Thyroid gland (tissue), 4 donors: ENCODE results near the gene MN1. TPM values are rescaled to one million over a fixed set of nuclear protein-coding genes. Genes with fewer than 3 reads are reported as not detected.
A peak's percentile ranks its signal among the peaks of the same experiment; 100 is the strongest.

Experiments used
- DNase-seq, 2 donors: peaks; one replicate each; pipeline ENCODE4 v3.0.0-alpha.2; 2019
- H3K27ac ChIP-seq, 3 donors: fragments of 200-600 bp; sonication (generic); 1 replicate in 2 of 3; 2 replicates in 1 of 3; pipeline ENCODE4 v1.5.1; 2016 to 2019; ENCODE audit warnings: mild to moderate bottlenecking in 1 of 3, moderate library complexity in 1 of 3
- H3K27me3 ChIP-seq: fragments of 200-600 bp; sonication (generic); one replicate; pipeline ENCODE4 v1.5.1; 2019
- H3K36me3 ChIP-seq, 2 donors: fragments of 200-600 bp; sonication (generic); one replicate each; pipeline ENCODE4 v1.5.1; 2016 to 2019
- H3K4me1 ChIP-seq, 2 donors: fragments of 200-600 bp; sonication (generic); one replicate each; pipeline ENCODE4 v1.5.1; 2017 to 2019
- H3K4me3 ChIP-seq, 3 donors: fragments of 200-600 bp; sonication (generic); replicated peaks in 1 of 3; 1 replicate in 2 of 3; 2 replicates in 1 of 3; pipeline ENCODE4 v1.5.1; 2016; ENCODE audit warnings: mild to moderate bottlenecking in 1 of 3
- H3K9me3 ChIP-seq: fragments of 200-600 bp; sonication (generic); one replicate; pipeline ENCODE4 v1.5.1; 2017
- POLR2A ChIP-seq, 2 donors: fragments of 450-650 bp; IDR thresholded peaks; one replicate each; pipeline ENCODE4 v1.6.1; 2017; ENCODE audit warnings: antibody characterized with exemption in 2 of 2, mild to moderate bottlenecking in 2 of 2, moderate library complexity in 1 of 2
- WGBS, 2 donors: methylation state at CpG; one replicate each; pipeline ENCODE4 v1.1.5; 2017; 5-methylcytosine and 5-hydroxymethylcytosine counted together
- intact Hi-C: fragments of 100-400 bp; cut with DNase I; formaldehyde crosslinking; loops from one replicate; pipeline ENCODE4 v1.15.1; 2023
- total RNA-seq, 4 donors: library from RNA; depleted of rRNA; stranded (reverse); fragments of >200 nt; gene quantifications; one replicate each; pipeline ENCODE4 v1.2.3, GENCODE V29; 2016
- TF ChIP-seq, protein P1 (sequence below), 6 experiments: fragments of 200-600 bp in 3 of 6; fragments of 450-650 bp in 3 of 6; sonication (generic) in 3 of 6; IDR thresholded peaks; one replicate each; pipeline ENCODE4 v1.5.1; 2016 to 2019; ENCODE audit warnings: antibody characterized with exemption in 6 of 6, mild to moderate bottlenecking in 2 of 6, inconsistent platforms in 1 of 6, moderate library complexity in 1 of 6

Gene MN1
- total RNA-seq, result 1 to 10 TPM; 2.5 to 4.5 (median 2.9) TPM

DNA sequence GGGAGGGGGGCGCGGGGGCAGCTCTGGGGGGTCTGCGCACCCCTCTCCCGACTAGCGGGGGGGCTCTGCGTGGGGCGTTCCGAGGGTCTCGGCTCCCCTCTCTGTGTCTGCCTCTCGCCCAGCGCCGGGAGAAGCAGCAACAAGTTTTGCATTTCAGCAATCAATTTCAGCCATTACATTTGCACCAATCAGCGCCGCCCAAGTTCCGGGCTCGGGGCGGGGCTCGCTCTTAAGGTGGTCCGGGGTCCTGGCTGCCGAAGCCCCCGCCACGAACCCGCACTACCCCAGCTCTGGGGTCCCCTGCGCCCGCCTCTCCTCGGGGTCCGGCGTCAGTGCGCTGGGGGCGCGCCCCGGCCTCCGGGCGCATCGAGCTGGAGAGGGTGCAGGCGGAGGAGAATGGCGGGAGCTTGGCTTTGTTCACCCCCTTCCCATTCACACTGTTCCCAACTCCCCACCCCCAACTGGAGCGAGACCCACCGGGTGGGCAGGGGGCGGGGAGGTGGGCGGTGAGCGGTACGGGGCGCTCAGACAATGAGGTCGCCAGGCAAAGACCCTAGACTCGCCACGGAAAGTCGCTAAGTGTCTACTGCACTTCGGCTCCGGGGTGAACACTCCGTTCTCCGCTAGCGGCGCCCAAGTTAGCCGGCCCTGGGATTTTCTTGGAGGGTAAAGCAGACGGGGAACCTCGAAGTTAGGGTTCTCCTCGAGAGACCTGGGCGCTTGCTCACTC, at the start of gene MN1:
TSS of gene MN1 (minus strand) at position 141 of the 730 bp plus-strand sequence. CDS start 1,213 bp downstream, outside the sequence.
- Histone ChIP-seq H3K4me3 (peak within 1 kb of the TSS; percentile 26 to 66 (median 62)), H3K36me3 (no peaks in the 10 kb centered on the region), H3K9me3 (no peaks in the 10 kb centered on the region), H3K4me1 (peaks cover 17 to 38% of the 10 kb centered on the region in 2 donors), H3K27ac (peak within 1 kb of the TSS; percentile 33 to 57 (median 53)), H3K27me3 (no peaks in the 10 kb centered on the region)
- WGBS, 2 donors, result 0% methylated on average over 13 to 40 of the region's 59 CpGs
- intact Hi-C loops, result loop anchor here (5.0 to 10.0 kb wide), 2 partner anchors 394 to 1127 kb away; no protein-coding TSS in a partner anchor
- DNase-seq, result peak in 1 of 2 donors; percentile 34
- no peak for TF ChIP-seq POLR2A (IDR thresholded peaks at IDR 0.05)
- TF ChIP-seq, protein P1, sequence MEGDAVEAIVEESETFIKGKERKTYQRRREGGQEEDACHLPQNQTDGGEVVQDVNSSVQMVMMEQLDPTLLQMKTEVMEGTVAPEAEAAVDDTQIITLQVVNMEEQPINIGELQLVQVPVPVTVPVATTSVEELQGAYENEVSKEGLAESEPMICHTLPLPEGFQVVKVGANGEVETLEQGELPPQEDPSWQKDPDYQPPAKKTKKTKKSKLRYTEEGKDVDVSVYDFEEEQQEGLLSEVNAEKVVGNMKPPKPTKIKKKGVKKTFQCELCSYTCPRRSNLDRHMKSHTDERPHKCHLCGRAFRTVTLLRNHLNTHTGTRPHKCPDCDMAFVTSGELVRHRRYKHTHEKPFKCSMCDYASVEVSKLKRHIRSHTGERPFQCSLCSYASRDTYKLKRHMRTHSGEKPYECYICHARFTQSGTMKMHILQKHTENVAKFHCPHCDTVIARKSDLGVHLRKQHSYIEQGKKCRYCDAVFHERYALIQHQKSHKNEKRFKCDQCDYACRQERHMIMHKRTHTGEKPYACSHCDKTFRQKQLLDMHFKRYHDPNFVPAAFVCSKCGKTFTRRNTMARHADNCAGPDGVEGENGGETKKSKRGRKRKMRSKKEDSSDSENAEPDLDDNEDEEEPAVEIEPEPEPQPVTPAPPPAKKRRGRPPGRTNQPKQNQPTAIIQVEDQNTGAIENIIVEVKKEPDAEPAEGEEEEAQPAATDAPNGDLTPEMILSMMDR (IDR thresholded peaks at IDR 0.05), result no peak

DNA sequence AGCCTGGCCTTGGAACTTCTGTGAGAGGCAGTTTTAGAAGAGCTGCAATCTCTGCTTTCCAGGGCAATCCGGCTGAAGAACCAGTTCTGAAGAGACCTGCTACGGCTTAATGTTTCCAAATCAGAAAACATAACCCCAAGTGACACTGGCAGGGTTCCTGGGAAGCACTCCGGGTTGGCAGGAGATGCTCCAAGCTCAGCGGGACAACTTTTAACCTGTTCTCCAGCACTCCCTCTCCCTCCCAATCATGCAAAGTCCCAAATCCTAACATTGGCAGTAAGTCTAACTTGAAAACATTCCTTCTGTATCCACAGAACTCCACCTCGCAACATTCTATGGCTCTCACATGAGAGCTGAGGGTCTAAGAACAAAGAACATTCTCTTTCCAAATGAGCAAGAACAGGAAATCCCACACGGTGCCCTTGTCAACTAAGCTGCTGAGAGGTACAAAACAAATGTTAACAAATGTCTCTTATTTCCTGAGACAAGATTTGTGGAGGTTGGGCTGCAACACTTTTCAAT, 48.5 kb upstream of the MN1 start:
- DNase-seq, result peak; percentile 42 to 60
- Histone ChIP-seq H3K9me3 (no peaks in the 10 kb centered on the region), H3K4me1 (peaks cover 9 to 13% of the 10 kb centered on the region in 2 donors), H3K4me3 (no peak overlapping the region), H3K36me3 (peaks cover 0 to 18% of the 10 kb centered on the region in 2 donors), H3K27me3 (no peaks in the 10 kb centered on the region), H3K27ac (no peak overlapping the region)
- intact Hi-C loops, result no loop called here
- 22 to 28% methylated on average over 6 of the region's 6 CpGs for WGBS, 2 donors
- TF ChIP-seq POLR2A (IDR thresholded peaks at IDR 0.05), result no peak

DNA sequence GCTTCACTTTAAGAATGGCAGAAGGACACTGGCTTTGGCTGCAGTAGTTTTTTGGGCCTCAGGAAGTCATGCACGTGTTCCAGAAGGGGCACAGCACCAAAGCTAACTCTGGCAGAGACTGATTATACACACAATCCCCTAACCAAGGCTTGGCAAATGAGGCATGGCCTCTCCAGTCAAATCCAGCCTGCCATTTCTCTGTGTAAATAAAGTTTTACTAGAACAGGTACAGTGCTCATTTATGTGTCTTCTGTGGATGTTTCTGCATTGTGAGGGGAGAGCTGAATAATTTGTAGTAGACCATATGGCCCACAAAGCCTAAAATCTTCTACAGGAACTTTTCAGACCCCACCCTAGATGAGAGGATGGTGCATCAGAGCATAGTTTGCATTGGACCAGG, 46.4 kb upstream of the MN1 start:
- peaks cover 9 to 13% of the 10 kb centered on the region in 2 donors for H3K4me1 ChIP-seq
- H3K27me3 ChIP-seq, result no peaks in the 10 kb centered on the region
- no peak for TF ChIP-seq POLR2A (IDR thresholded peaks at IDR 0.05)
- TF ChIP-seq, protein P1 (IDR thresholded peaks at IDR 0.05), result no peak
- peaks cover 0 to 11% of the 10 kb centered on the region in 2 donors for H3K36me3 ChIP-seq
- DNase-seq, result no peak
- no peaks in the 10 kb centered on the region for H3K9me3 ChIP-seq
- no peak overlapping the region for H3K27ac ChIP-seq
- 83% methylated on average over 1 of the region's 1 CpG; no CpG with 5 or more reads in 1 of the 2 donors for WGBS, 2 donors
- intact Hi-C loops, result no loop called here
- H3K4me3 ChIP-seq, result no peak overlapping the region

DNA sequence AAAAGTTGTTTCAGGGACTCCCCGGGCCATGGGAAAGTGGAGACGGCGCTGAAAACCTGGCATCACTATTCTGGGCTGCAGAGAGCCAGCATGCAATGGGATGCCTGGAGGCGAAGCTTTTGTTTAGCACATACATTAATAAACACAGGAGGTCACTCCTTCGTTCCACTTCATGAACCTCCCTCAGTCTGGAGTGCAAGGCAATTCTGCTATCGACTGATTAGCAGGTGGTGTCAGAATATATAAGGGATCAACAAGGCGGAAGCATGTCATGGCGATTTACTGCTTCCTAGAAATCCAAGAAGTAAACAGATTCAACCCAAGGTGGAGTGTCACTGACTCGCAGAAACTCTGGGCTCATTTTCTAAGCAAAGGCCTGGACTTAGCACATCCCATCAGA, 45.4 kb upstream of the MN1 start:
- Histone ChIP-seq H3K4me1 (peaks cover 9 to 13% of the 10 kb centered on the region in 2 donors), H3K4me3 (no peak overlapping the region), H3K9me3 (no peaks in the 10 kb centered on the region), H3K27ac (no peak overlapping the region), H3K36me3 (peaks cover 0 to 6% of the 10 kb centered on the region in 2 donors), H3K27me3 (no peaks in the 10 kb centered on the region)
- 84 to 87% methylated on average over 9 of the region's 9 CpGs for WGBS, 2 donors
- TF ChIP-seq, protein P1 (IDR thresholded peaks at IDR 0.05), result no peak
- TF ChIP-seq POLR2A (IDR thresholded peaks at IDR 0.05), result no peak
- intact Hi-C loops, result no loop called here
- no peak for DNase-seq

DNA sequence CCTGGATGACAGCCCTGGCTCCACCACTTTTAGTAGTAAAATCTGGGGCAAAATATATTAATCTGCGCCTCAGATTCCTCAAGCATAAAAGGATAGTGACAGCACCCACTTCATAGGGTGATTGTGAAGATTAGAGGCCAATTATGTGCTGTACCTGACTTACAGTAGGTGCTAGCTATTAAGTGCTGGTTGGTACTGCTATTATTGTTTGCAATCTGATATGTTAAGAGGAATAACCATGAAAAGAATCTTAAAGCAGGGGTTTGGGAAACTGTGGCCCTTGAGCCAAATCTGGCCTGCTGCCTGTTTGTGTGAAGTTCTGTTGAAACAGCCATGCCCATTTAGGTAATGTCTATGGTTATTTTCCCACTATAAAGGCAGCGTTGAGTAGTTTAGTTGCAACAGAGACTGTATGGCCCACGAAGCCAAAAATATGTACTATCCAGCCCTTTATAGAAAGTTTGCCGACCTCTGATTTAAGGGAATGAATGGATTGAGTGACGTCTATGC, 44.7 kb upstream of the MN1 start:
- H3K4me1 ChIP-seq, result peaks cover 9 to 13% of the 10 kb centered on the region in 2 donors
- TF ChIP-seq POLR2A (IDR thresholded peaks at IDR 0.05), result no peak
- TF ChIP-seq, protein P1 (IDR thresholded peaks at IDR 0.05), result no peak
- no peak for DNase-seq
- no peaks in the 10 kb centered on the region for H3K9me3 ChIP-seq
- H3K27ac ChIP-seq, result no peak overlapping the region
- no peaks in the 10 kb centered on the region for H3K27me3 ChIP-seq
- intact Hi-C loops, result no loop called here
- WGBS, 2 donors, result 87 to 89% methylated on average over 5 of the region's 5 CpGs
- no peak overlapping the region for H3K4me3 ChIP-seq
- no peaks in the 10 kb centered on the region for H3K36me3 ChIP-seq
